ENCODE data around the gene PSMD7. TPM values are rescaled to one million over a fixed set of nuclear protein-coding genes. Genes with fewer than 3 reads are reported as not detected.
A peak's percentile ranks its signal among the peaks of the same experiment; 100 is the strongest.

PSMD7 gene
- total RNA-seq (2014; rRNA removed; shearing (Covaris generic)): 70.9 and 92.1 TPM in 2 replicates

DNA sequence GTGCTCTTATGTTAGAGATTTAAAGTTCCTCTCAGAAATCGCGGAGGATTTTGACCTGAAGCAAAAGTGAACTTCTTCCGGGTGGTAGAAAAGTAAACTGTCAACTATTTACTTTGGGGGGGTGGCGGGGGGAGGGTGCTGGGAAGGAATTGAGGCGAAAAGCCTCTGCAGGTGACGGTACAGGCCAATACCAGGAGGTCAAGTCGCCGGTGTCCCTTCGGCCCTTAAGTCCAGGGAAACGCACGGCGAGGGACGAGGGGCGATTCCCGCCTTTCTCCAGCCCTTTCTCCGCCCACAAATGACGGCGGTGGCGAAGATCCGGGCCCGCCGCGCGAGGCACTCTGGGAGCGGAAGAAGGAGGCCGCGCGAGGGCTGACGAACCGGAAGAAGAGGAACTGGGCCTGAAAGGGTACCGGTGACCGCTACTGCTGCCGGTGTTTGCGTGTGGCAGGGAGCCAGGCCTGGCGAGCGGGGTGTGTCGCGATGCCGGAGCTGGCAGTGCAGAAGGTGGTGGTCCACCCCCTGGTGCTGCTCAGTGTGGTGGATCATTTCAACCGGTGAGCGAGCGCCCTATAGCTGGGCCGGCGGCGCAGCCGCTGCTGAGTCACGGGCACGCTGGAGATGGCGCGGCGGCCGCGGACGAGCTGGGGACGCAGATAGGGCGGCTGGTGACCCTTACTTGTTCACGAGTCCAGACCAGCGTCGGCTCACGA lies at the start of gene PSMD7:
PSMD7 (plus strand) TSS at position 383 of the 713 bp plus-strand sequence; CDS start at position 484, 101 bp downstream.
- peak; percentile 87 for DNase-seq (ENCODE audit: low spot score)
- in situ Hi-C loops (cut with HindIII; ENCODE audit: low sequenced_read_pairs): no loop called here

GRCh38 chr16:74249254-74249653 lies 47.4 kb upstream of the PSMD7 start:
- DNase-seq (ENCODE audit: low spot score): no peak
- in situ Hi-C loops (cut with HindIII; ENCODE audit: low sequenced_read_pairs): no loop called here

GRCh38 chr16:74249846-74250245 lies 46.8 kb upstream of the PSMD7 start:
- in situ Hi-C loops (cut with HindIII; ENCODE audit: low sequenced_read_pairs): no loop called here
- DNase-seq (ENCODE audit: low spot score): no peak

GRCh38 chr16:74252329-74252728 lies 44.3 kb upstream of the PSMD7 start:
- in situ Hi-C loops (cut with HindIII; ENCODE audit: low sequenced_read_pairs): no loop called here
- no peak for DNase-seq (ENCODE audit: low spot score)

DNA sequence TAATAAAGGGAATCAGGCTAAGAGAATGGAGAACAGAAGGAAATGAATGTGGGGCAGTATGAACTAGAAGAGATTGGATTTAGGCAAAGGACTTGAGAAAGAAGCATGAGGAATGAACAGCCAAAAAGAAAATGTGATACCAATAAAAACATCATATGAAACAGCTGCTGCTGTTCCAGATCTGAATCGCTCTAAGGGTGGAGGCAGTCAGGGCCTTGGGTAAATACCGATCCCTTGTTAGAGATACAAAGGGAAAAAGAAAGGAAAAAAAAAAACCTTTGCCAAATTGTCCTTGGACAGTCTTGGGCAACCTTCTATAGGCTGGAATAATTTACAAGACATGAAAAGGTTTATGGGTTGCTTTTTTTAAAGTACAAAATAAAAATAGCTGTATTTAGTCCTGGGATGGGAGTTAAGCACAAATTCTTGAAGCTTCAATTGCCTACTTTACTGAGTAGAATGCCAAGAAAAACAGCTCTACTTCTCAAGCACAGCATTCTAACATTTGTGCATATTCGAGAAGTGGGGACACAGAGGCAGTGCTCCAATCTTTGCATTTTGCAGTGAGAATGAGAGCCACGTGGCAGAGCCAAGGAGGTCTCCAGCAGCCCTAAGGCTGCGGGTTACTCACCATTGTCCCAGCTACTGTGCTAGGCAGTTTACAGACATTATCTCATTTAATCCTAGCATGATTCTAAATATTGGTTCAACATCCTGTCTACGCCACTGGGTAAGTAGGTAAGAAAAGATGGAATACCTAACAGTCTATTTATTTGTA lies 43.3 kb upstream of the PSMD7 start:
- in situ Hi-C loops (cut with HindIII; ENCODE audit: low sequenced_read_pairs): no loop called here
- no peak for DNase-seq (ENCODE audit: low spot score)

GRCh38 chr16:74257061-74257460 lies 39.6 kb upstream of the PSMD7 start:
- in situ Hi-C loops (cut with HindIII; ENCODE audit: low sequenced_read_pairs): no loop called here
- no peak for DNase-seq (ENCODE audit: low spot score)

DNA sequence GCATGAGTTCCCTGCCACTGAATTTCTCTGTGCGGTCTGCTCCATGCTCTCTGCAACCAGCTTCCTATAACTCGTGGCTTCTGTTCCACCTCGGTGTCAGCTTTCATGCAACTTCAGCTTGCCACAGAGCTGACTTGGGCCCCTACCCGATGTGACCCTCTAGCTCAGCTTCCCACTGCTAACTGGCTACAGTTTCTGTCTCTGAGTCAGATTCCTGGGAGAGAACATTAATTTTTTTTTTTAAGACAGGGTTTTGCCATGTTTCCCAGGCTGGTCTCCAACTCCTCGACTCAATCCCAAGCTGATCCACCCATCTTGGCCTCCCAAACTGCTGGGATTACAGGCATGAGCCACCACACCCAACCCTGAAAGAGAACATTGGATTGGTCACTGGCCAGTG lies 35.5 kb upstream of the PSMD7 start:
- no peak for DNase-seq (ENCODE audit: low spot score)
- in situ Hi-C loops (cut with HindIII; ENCODE audit: low sequenced_read_pairs): no loop called here

GRCh38 chr16:74264811-74265210 lies 31.8 kb upstream of the PSMD7 start:
- no peak for DNase-seq (ENCODE audit: low spot score)
- in situ Hi-C loops (cut with HindIII; ENCODE audit: low sequenced_read_pairs): no loop called here

GRCh38 chr16:74268372-74268782 lies 28.2 kb upstream of the PSMD7 start:
- DNase-seq (ENCODE audit: low spot score): no peak

GRCh38 chr16:74271872-74272271 lies 24.7 kb upstream of the PSMD7 start:
- in situ Hi-C loops (cut with HindIII; ENCODE audit: low sequenced_read_pairs): no loop called here
- no peak for DNase-seq (ENCODE audit: low spot score)

More at GRCh38 chr16:74268372-74268782, 28.2 kb upstream of the PSMD7 start:
- in situ Hi-C loops (cut with HindIII; ENCODE audit: low sequenced_read_pairs): no loop called here

- DNase-seq (ENCODE audit: low spot score): peak; percentile 4
- in situ Hi-C loops (cut with HindIII; ENCODE audit: low sequenced_read_pairs): no loop called here
Measured at GRCh38 chr16:74275031-74275636, 21.5 kb upstream of the PSMD7 start.

GRCh38 chr16:74275711-74276110 lies 20.9 kb upstream of the PSMD7 start:
- in situ Hi-C loops (cut with HindIII; ENCODE audit: low sequenced_read_pairs): no loop called here
- DNase-seq (ENCODE audit: low spot score): no peak

GRCh38 chr16:74277974-74278373 lies 18.6 kb upstream of the PSMD7 start:
- in situ Hi-C loops (cut with HindIII; ENCODE audit: low sequenced_read_pairs): no loop called here
- DNase-seq (ENCODE audit: low spot score): no peak

DNA sequence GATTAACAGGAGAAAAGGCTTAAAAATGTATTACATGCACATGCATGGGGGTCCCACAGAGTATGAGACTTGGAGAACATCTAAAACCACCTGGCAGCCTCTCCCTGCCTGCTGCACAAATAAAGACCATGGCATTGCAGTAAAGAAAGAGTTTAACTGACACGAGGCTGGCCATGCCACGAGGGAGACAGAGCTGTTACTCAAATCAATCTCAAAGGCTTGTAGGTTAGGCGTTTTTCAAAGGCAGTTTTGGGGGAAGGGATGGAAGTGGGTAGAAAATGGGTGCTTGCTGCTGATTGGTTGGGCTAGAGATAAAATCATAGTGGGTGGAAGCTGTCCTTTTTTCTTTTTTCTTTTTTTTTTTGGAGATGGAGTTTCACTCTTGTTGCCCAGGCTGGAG lies 17.3 kb upstream of the PSMD7 start:
- in situ Hi-C loops (cut with HindIII; ENCODE audit: low sequenced_read_pairs): no loop called here
- DNase-seq (ENCODE audit: low spot score): no peak

GRCh38 chr16:74279805-74280204 lies 16.8 kb upstream of the PSMD7 start:
- in situ Hi-C loops (cut with HindIII; ENCODE audit: low sequenced_read_pairs): no loop called here
- no peak for DNase-seq (ENCODE audit: low spot score)

DNA sequence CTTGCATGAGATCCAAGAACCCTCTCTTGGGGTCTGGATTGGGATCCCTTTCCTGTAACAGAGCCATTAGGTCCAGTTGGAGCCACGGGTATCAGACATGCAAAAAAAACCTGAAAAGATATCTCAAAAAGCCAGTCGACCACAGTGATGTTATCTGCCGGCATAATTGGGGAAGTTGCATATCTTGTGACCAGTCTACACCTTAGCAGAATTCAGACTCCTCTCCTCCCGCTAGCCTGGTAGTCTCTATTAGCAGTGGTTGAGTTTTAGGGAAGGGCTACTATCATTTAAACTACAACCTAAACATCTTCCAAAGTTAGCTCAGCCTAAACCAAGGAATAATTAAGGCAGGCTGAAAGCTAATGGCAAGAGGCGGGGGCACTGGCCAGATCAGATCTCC lies 16.2 kb upstream of the PSMD7 start:
- in situ Hi-C loops (cut with HindIII; ENCODE audit: low sequenced_read_pairs): no loop called here

DNA sequence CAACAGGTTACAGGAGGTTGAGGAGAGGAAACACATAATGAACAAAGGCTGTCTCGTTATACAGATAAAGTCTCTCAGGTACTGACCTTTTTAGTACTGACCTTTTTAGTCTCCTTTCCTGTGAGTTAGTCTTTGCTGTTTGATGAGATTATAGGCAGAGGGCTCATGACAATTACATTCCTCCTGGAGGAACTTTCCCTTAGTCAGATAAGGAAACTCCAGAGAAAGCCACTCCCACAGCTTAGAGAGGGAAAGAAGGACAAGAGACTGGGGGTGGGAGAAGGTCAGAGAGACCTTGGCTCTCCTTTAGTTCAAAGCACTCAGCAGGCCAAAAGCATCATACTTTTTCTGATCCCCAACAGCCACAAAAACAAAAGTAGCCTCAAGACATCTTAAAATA lies 15.3 kb upstream of the PSMD7 start:
- in situ Hi-C loops (cut with HindIII; ENCODE audit: low sequenced_read_pairs): no loop called here
- no peak for DNase-seq (ENCODE audit: low spot score)

More for the DNA sequence above, 16.2 kb upstream of the PSMD7 start:
- no peak for DNase-seq (ENCODE audit: low spot score)

- in situ Hi-C loops (cut with HindIII; ENCODE audit: low sequenced_read_pairs): no loop called here
Measured at GRCh38 chr16:74283716-74284115, 12.9 kb upstream of the PSMD7 start.

DNA sequence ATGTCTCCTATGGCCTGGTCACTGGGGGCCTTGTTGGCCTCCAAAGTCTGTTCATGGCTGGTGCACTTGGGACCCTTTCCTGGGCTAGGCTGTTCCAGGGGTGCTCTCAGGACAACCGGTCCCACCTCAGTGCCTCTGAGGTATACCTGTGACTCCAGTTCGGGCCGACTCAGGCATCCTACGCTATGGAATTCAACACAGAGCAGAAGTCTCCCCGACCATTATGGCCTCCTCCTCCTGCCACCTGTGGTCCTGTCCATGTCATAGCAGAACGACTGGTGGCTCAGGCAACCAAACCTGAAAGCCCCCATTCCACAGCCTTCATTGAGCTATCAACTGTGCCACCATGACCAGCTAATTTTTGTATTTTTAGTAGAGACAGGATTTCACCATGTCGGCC lies 8.5 kb upstream of the PSMD7 start:
- in situ Hi-C loops (cut with HindIII; ENCODE audit: low sequenced_read_pairs): no loop called here
- DNase-seq (ENCODE audit: low spot score): no peak

More at GRCh38 chr16:74283716-74284115, 12.9 kb upstream of the PSMD7 start:
- DNase-seq (ENCODE audit: low spot score): no peak

DNA sequence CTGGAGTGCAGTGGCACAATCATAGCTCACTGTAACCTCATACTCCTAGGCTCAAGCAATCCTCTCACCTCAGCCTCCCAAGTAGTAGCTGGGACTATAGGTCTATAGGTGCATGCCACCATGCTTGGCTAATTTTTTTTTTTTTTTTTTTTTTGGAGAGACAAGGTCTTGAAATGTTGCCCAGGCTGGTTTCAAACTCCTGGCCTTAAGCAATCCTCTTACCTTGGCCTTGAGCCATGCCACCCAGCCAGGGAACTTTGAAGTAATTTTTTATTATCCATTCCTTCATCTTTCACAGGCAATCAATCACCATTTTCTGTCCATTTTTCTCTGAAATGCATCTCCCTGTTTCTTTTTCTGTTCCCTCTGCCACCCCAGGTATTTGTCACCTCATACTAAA lies 6.3 kb upstream of the PSMD7 start:
- in situ Hi-C loops (cut with HindIII; ENCODE audit: low sequenced_read_pairs): no loop called here
- no peak for DNase-seq (ENCODE audit: low spot score)
